ENCODE measurements around the gene C1QTNF1. TPM values are rescaled to one million over a fixed set of nuclear protein-coding genes. Genes with fewer than 3 reads are reported as not detected.

The C1QTNF1 gene
- total and polyA plus RNA-seq, 4 donors: 7.4 to 84.5 (median 30.0) TPM

DNA sequence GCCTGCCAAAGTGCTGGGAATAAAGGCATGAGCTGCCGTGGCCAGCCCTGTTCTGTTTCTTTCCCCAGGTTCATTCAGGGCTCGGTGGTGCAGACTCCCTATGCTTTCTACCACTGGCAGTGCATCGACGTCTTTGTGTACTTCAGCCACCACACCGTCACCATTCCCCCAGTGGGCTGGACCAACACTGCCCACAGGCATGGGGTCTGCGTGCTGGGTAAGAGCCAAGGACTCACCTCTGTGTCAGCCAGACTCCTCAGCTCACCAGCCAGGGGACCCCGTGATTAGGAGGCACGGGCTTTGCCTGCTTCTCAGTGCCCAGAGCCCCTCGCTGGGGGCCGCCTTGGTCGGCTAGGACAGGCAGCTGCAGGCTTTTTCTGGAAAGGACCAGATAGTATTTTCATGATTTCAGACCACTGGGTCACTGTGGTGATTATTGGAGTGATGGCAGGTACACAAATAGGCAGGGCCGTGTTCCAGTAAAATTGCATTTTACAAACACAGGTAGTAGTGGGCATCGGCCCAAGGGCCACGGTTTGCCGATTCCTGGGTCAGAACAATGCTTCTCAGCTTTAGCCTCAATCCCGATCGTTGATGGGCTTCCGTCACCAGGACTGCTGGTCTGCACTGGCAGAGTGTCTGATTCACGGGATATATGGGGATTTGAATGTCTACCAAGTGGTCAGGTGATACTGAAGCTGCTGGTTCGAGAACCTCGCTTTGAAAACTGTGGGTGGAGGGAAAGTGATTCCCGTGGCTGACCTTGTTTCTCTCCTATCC lies 55.6 kb downstream of the C1QTNF1 start:
- Histone ChIP-seq H3K4me3 (no peak overlapping the region), H3K9ac (ENCODE audit: insufficient read depth in 1 of 2, low read length in 2 of 2) (no peak overlapping the region), H3K9me3 (ENCODE audit: control insufficient read depth in 4 of 4, insufficient read depth in 3 of 4, low read length in 3 of 4) (no peaks in the 10 kb centered on the region), H3K27ac (ENCODE audit: low read depth in 1 of 2, low read length in 1 of 2) (no peak overlapping the region), H3K4me1 (ENCODE audit: control insufficient read depth in 5 of 5, insufficient read depth in 5 of 5, low read length in 5 of 5) (peaks cover 0 to 8% (median 5%) of the 10 kb centered on the region in 5 donors), H3K36me3 (ENCODE audit: control insufficient read depth in 4 of 4, insufficient read depth in 4 of 4, low read length in 4 of 4) (peaks cover 5 to 44% (median 22%) of the 10 kb centered on the region in 4 donors), H3K27me3 (ENCODE audit: control insufficient read depth in 3 of 3, insufficient read depth in 3 of 3, low read length in 2 of 3) (no peaks in the 10 kb centered on the region)
- WGBS, 2 donors: 95 to 97% methylated on average over 22 of the region's 22 CpGs
- TF ChIP-seq, protein P1, sequence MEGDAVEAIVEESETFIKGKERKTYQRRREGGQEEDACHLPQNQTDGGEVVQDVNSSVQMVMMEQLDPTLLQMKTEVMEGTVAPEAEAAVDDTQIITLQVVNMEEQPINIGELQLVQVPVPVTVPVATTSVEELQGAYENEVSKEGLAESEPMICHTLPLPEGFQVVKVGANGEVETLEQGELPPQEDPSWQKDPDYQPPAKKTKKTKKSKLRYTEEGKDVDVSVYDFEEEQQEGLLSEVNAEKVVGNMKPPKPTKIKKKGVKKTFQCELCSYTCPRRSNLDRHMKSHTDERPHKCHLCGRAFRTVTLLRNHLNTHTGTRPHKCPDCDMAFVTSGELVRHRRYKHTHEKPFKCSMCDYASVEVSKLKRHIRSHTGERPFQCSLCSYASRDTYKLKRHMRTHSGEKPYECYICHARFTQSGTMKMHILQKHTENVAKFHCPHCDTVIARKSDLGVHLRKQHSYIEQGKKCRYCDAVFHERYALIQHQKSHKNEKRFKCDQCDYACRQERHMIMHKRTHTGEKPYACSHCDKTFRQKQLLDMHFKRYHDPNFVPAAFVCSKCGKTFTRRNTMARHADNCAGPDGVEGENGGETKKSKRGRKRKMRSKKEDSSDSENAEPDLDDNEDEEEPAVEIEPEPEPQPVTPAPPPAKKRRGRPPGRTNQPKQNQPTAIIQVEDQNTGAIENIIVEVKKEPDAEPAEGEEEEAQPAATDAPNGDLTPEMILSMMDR (IDR thresholded peaks at IDR 0.05; ENCODE audit: control extremely low read depth, extremely low read depth): no peak
- ATAC-seq (ENCODE audit: insufficient read depth, low FRiP score) (no peak), DNase-seq (no peak)

DNA sequence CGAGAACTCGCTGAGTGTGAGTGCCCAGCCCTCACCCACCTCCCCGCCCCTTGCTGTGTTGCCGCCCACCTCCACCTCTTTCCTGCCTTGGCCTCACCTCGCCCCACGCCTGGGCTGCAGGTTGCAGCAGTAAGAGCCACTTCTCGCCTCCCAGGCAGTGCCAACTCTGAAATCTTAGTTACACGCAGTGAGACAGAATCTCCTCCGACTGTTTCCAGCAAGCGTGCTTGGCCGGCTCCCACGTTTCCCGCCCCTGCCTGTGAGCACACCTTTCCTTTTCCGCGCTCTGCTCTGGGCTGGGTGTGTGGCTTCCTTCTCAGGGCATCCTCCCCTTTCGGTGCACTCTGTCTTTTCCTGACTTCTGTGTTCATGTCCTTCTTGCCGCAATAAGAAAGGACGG lies 56.4 kb downstream of the C1QTNF1 start:
- no peak overlapping the region for H3K27ac ChIP-seq (ENCODE audit: low read depth in 1 of 2, low read length in 1 of 2)
- no peak overlapping the region for H3K9ac ChIP-seq (ENCODE audit: insufficient read depth in 1 of 2, low read length in 2 of 2)
- 96 to 97% methylated on average over 18 of the region's 18 CpGs for WGBS, 2 donors
- DNase-seq: no peak
- no peaks in the 10 kb centered on the region for H3K27me3 ChIP-seq (ENCODE audit: control insufficient read depth in 3 of 3, insufficient read depth in 3 of 3, low read length in 2 of 3)
- no peak overlapping the region for H3K4me3 ChIP-seq
- H3K9me3 ChIP-seq (ENCODE audit: control insufficient read depth in 4 of 4, insufficient read depth in 3 of 4, low read length in 3 of 4): no peaks in the 10 kb centered on the region
- H3K36me3 ChIP-seq (ENCODE audit: control insufficient read depth in 4 of 4, insufficient read depth in 4 of 4, low read length in 4 of 4): peaks cover 5 to 52% (median 22%) of the 10 kb centered on the region in 4 donors
- ATAC-seq (ENCODE audit: insufficient read depth, low FRiP score): no peak
- TF ChIP-seq, protein P1 (IDR thresholded peaks at IDR 0.05; ENCODE audit: control extremely low read depth, extremely low read depth): no peak
- H3K4me1 ChIP-seq (ENCODE audit: control insufficient read depth in 5 of 5, insufficient read depth in 5 of 5, low read length in 5 of 5): peaks cover 0 to 7% (median 5%) of the 10 kb centered on the region in 5 donors

DNA sequence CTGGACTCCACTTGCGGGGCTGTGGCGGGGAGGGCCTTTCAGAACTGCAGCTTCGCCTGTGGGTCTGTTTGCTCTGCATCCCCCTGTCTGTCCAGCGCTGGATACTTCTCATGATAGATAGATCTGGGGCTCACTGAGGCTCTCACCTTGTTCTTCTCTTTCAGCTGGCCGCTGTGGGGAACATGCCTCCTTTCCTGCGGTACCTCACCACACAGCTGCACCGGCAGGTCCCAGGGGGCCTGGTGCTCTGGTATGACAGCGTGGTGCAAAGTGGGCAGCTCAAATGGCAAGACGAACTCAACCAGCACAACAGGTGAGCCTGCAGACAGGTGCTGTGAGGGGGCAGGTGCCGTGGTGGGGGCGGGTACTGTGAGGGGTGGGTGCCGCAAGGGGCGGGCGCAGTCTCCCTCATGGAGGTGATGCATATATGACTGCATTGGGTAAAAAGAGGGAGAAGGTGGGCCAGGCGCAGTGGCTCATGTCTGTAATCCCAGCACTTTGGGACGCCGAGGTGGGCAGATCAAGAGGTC lies 56.9 kb downstream of the C1QTNF1 start:
- TF ChIP-seq, protein P1 (IDR thresholded peaks at IDR 0.05; ENCODE audit: control extremely low read depth, extremely low read depth): no peak
- H3K27me3 ChIP-seq (ENCODE audit: control insufficient read depth in 3 of 3, insufficient read depth in 3 of 3, low read length in 2 of 3): no peaks in the 10 kb centered on the region
- no peak overlapping the region for H3K27ac ChIP-seq (ENCODE audit: low read depth in 1 of 2, low read length in 1 of 2)
- 96 to 98% methylated on average over 17 of the region's 17 CpGs for WGBS, 2 donors
- ATAC-seq (ENCODE audit: insufficient read depth, low FRiP score) (no peak), DNase-seq (no peak)
- no peak overlapping the region for H3K4me3 ChIP-seq
- peaks cover 0 to 3% (median 0%) of the 10 kb centered on the region in 5 donors for H3K4me1 ChIP-seq (ENCODE audit: control insufficient read depth in 5 of 5, insufficient read depth in 5 of 5, low read length in 5 of 5)
- no peak overlapping the region for H3K9ac ChIP-seq (ENCODE audit: insufficient read depth in 1 of 2, low read length in 2 of 2)
- no peaks in the 10 kb centered on the region for H3K9me3 ChIP-seq (ENCODE audit: control insufficient read depth in 4 of 4, insufficient read depth in 3 of 4, low read length in 3 of 4)
- peaks cover 5 to 57% (median 25%) of the 10 kb centered on the region in 4 donors for H3K36me3 ChIP-seq (ENCODE audit: control insufficient read depth in 4 of 4, insufficient read depth in 4 of 4, low read length in 4 of 4)
